Activated CD4-positive, alpha-beta T cell treated with anti-CD3 and anti-CD28 coated beads for 36 hours (primary cell): ENCODE results near the gene AP1G1. TPM values are rescaled to one million over a fixed set of nuclear protein-coding genes. Genes with fewer than 3 reads are reported as not detected.

Experiments
- total RNA-seq, 2 experiments: library from RNA; stranded (reverse); gene quantifications; one replicate each; pipeline ENCODE4 v1.2.3, GENCODE V29; 2021

AP1G1 gene
- total RNA-seq, 2 experiments from 2014 or later = 65.5 to 68.8 TPM

Other genes with a start within 250 kb of the AP1G1 start
- not detected for gene TAT, start 231.7 kb downstream of the AP1G1 start, total RNA-seq
- gene MARVELD3, start 182.7 kb downstream of the AP1G1 start, total RNA-seq = not detected
- 10 to 100 TPM in 1 of 2 experiments, 1 to 10 TPM in 1; 8.8 to 11.2 TPM for gene PHLPP2, start 84.1 kb downstream of the AP1G1 start, total RNA-seq
- 10 to 100 TPM; 15.4 to 16.9 TPM for gene ATXN1L, start 37.1 kb upstream of the AP1G1 start, total RNA-seq
- 1 to 10 TPM; 6.0 to 7.7 TPM for gene ZNF821, start 75.3 kb upstream of the AP1G1 start, total RNA-seq
- gene IST1, start 86.7 kb upstream of the AP1G1 start, total RNA-seq = 100 to 1,000 TPM; 170 to 179 TPM
- not detected for gene PKD1L3, start 191.6 kb upstream of the AP1G1 start, total RNA-seq
- gene DHODH, start 199.9 kb upstream of the AP1G1 start, total RNA-seq = 10 to 100 TPM; 15.5 to 21.4 TPM
- not detected for gene HP, start 245.7 kb upstream of the AP1G1 start, total RNA-seq